Lower leg skin (tissue), 3 donors: ENCODE data around the gene KMO.

ENCODE experiments used
- POLR2A ChIP-seq, 2 donors: fragments of 450-650 bp; IDR thresholded peaks; one replicate each; pipeline ENCODE4 v1.6.1; 2016 to 2017; ENCODE audit warnings: antibody characterized with exemption in 2 of 2, mild to moderate bottlenecking in 1 of 2, moderate library complexity in 1 of 2
- TF ChIP-seq, protein P1 (sequence below), 3 donors: fragments of 450-650 bp; IDR thresholded peaks; one replicate each; pipeline ENCODE4 v1.5.1; 2016; ENCODE audit warnings: antibody characterized with exemption in 3 of 3, mild to moderate bottlenecking in 3 of 3, moderate library complexity in 2 of 3

DNA sequence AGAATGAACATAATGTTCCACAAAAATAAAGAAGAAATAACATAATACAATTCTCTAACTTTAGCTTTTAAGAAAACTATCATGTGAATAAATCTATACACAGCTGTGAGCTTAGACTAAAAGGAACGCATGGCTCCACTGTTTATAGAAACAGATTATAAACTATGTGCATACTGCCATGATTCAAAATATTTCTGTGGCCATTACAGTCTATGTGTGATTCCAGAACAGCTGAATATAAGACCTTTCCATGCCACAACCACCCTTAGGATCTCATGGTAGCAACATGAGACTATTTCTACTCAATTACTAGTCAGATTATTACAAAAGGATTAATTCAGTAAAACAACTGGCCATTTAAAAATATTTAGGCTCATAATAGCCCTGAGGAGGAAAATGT lies 104.1 kb downstream of the KMO start:
- TF ChIP-seq, protein P1, sequence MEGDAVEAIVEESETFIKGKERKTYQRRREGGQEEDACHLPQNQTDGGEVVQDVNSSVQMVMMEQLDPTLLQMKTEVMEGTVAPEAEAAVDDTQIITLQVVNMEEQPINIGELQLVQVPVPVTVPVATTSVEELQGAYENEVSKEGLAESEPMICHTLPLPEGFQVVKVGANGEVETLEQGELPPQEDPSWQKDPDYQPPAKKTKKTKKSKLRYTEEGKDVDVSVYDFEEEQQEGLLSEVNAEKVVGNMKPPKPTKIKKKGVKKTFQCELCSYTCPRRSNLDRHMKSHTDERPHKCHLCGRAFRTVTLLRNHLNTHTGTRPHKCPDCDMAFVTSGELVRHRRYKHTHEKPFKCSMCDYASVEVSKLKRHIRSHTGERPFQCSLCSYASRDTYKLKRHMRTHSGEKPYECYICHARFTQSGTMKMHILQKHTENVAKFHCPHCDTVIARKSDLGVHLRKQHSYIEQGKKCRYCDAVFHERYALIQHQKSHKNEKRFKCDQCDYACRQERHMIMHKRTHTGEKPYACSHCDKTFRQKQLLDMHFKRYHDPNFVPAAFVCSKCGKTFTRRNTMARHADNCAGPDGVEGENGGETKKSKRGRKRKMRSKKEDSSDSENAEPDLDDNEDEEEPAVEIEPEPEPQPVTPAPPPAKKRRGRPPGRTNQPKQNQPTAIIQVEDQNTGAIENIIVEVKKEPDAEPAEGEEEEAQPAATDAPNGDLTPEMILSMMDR (IDR thresholded peaks at IDR 0.05): no peak
- TF ChIP-seq POLR2A (IDR thresholded peaks at IDR 0.05): no peak
